ENCODE measurements around the gene TMPRSS3.

The TMPRSS3 gene

DNA sequence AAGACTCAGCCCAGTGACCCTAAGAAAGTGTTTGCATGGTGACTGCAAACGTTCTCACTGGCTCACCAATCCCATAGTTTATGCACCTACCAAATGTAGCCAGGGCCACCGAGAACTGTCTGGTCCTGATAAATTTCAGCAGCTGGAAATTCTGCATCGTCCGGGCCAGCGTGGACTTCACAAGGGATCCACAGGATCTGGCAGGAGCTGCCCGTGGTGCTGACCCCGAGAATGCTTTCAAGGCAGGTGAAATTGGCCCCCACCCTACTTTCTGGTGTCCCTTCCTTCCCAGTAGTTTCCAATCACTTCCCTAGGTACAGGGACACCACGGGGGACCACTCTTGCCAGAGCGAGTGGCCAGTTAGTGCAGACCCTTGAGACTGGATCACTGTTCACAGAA is 34.0 kb upstream of the TMPRSS3 start:
- Histone ChIP-seq H3K9me3 (ENCODE audit: control insufficient read depth, low read length) (no peaks in the 10 kb centered on the region), H3K4me1 (ENCODE audit: control insufficient read depth, insufficient read depth, low read length) (no peaks in the 10 kb centered on the region)
- 52 to 55% methylated on average over 9 of the region's 9 CpGs for WGBS, 2 experiments

DNA sequence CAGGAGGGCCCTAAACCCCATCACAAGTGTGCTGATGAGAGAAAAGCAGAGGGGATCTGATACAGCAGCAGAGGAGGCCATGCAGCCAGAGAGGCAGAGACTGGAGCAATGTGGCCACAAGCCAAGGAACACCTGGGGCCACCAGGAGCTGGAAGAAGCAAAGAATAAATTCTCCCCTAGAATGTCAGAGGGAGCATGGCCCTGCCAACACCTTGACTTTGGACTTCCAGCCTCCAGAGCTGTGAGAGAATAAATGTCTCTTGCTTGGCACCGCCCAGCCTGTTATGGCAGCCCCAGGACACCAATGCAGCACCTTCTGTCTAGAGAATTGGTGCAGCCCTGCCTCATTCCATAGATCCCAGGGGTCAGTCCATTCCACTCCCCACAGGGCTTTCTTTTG is 33.2 kb upstream of the TMPRSS3 start:
- Histone ChIP-seq H3K27ac (ENCODE audit: insufficient read depth, low read depth, low read length, poor library complexity, severe bottlenecking) (no peak overlapping the region), H3K27me3 (ENCODE audit: control insufficient read depth, insufficient read depth, low read length, poor library complexity, severe bottlenecking) (no peaks in the 10 kb centered on the region), H3K9me3 (ENCODE audit: control insufficient read depth, low read length) (no peaks in the 10 kb centered on the region), H3K4me1 (ENCODE audit: control insufficient read depth, insufficient read depth, low read length) (no peaks in the 10 kb centered on the region), H3K36me3 (ENCODE audit: control insufficient read depth, insufficient read depth, low read length) (no peaks in the 10 kb centered on the region), H3K4me3 (ENCODE audit: insufficient read depth, low read depth, low read length) (no peak overlapping the region)
- WGBS, 2 experiments = 91 to 94% methylated on average over 1 of the region's 1 CpG

More for the DNA sequence above, 34.0 kb upstream of the TMPRSS3 start:
- Histone ChIP-seq H3K27ac (ENCODE audit: insufficient read depth, low read depth, low read length, poor library complexity, severe bottlenecking) (no peak overlapping the region), H3K36me3 (ENCODE audit: control insufficient read depth, insufficient read depth, low read length) (no peaks in the 10 kb centered on the region), H3K4me3 (ENCODE audit: insufficient read depth, low read depth, low read length) (no peak overlapping the region), H3K27me3 (ENCODE audit: control insufficient read depth, insufficient read depth, low read length, poor library complexity, severe bottlenecking) (no peaks in the 10 kb centered on the region)

DNA sequence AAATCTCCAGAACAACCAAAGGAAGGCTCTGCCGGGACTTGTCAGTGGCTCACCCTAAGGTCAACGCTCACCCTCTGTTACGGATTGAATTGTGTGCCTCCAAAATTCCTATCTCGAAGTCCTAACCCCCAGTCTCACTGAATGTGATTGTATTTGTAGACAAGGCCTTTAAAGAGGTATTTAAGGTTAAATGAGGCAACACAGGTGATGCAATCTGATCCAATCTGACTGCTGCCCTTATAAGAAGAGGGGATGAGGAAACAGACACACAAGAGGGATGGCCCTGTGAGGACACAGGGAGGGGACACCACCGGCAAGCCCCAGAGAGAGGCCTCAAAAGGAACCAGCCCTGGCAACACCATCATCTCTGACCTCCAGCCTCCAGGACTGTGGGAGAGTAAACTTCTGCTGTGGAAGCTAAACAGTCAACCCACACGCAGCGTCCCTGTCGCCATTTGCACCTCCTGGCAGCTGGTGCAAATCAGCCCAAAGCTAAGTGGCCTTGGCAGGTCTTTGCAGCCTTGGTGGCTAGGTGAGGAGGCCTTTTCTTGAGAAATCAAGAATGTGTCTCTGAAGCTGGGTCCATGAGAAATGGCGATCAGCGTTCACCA is 32.1 kb upstream of the TMPRSS3 start:
- H3K36me3 ChIP-seq (ENCODE audit: control insufficient read depth, insufficient read depth, low read length) = no peaks in the 10 kb centered on the region
- 93 to 94% methylated on average over 10 of the region's 10 CpGs for WGBS, 2 experiments
- H3K27me3 ChIP-seq (ENCODE audit: control insufficient read depth, insufficient read depth, low read length, poor library complexity, severe bottlenecking) = no peaks in the 10 kb centered on the region
- H3K9me3 ChIP-seq (ENCODE audit: control insufficient read depth, low read length) = no peaks in the 10 kb centered on the region
- no peak overlapping the region for H3K4me3 ChIP-seq (ENCODE audit: insufficient read depth, low read depth, low read length)
- no peaks in the 10 kb centered on the region for H3K4me1 ChIP-seq (ENCODE audit: control insufficient read depth, insufficient read depth, low read length)
- H3K27ac ChIP-seq (ENCODE audit: insufficient read depth, low read depth, low read length, poor library complexity, severe bottlenecking) = no peak overlapping the region

GRCh38 chr21:42426876-42427480 is 31.1 kb upstream of the TMPRSS3 start:
- H3K9me3 ChIP-seq (ENCODE audit: control insufficient read depth, low read length) = no peaks in the 10 kb centered on the region
- no peak overlapping the region for H3K27ac ChIP-seq (ENCODE audit: insufficient read depth, low read depth, low read length, poor library complexity, severe bottlenecking)
- no peaks in the 10 kb centered on the region for H3K27me3 ChIP-seq (ENCODE audit: control insufficient read depth, insufficient read depth, low read length, poor library complexity, severe bottlenecking)
- H3K36me3 ChIP-seq (ENCODE audit: control insufficient read depth, insufficient read depth, low read length) = no peaks in the 10 kb centered on the region
- H3K4me1 ChIP-seq (ENCODE audit: control insufficient read depth, insufficient read depth, low read length) = no peaks in the 10 kb centered on the region
- H3K4me3 ChIP-seq (ENCODE audit: insufficient read depth, low read depth, low read length) = no peak overlapping the region
- WGBS, 2 experiments = 88% methylated on average over 10 of the region's 10 CpGs

- H3K27me3 ChIP-seq (ENCODE audit: control insufficient read depth, insufficient read depth, low read length, poor library complexity, severe bottlenecking) = no peaks in the 10 kb centered on the region
- no peaks in the 10 kb centered on the region for H3K36me3 ChIP-seq (ENCODE audit: control insufficient read depth, insufficient read depth, low read length)
- WGBS, 2 experiments = 87 to 88% methylated on average over 7 of the region's 7 CpGs
These were observed 30.6 kb upstream of the TMPRSS3 start for GRCh38 chr21:42426424-42426823.

GRCh38 chr21:42425591-42425990 is 29.7 kb upstream of the TMPRSS3 start:
- H3K4me1 ChIP-seq (ENCODE audit: control insufficient read depth, insufficient read depth, low read length) = no peaks in the 10 kb centered on the region
- no peak overlapping the region for H3K27ac ChIP-seq (ENCODE audit: insufficient read depth, low read depth, low read length, poor library complexity, severe bottlenecking)
- H3K27me3 ChIP-seq (ENCODE audit: control insufficient read depth, insufficient read depth, low read length, poor library complexity, severe bottlenecking) = no peaks in the 10 kb centered on the region
- no peak overlapping the region for H3K4me3 ChIP-seq (ENCODE audit: insufficient read depth, low read depth, low read length)
- H3K9me3 ChIP-seq (ENCODE audit: control insufficient read depth, low read length) = no peaks in the 10 kb centered on the region
- H3K36me3 ChIP-seq (ENCODE audit: control insufficient read depth, insufficient read depth, low read length) = no peaks in the 10 kb centered on the region
- 91 to 92% methylated on average over 4 of the region's 4 CpGs for WGBS, 2 experiments

More at GRCh38 chr21:42426424-42426823, 30.6 kb upstream of the TMPRSS3 start:
- no peak overlapping the region for H3K27ac ChIP-seq (ENCODE audit: insufficient read depth, low read depth, low read length, poor library complexity, severe bottlenecking)
- no peaks in the 10 kb centered on the region for H3K4me1 ChIP-seq (ENCODE audit: control insufficient read depth, insufficient read depth, low read length)
- no peaks in the 10 kb centered on the region for H3K9me3 ChIP-seq (ENCODE audit: control insufficient read depth, low read length)
- no peak overlapping the region for H3K4me3 ChIP-seq (ENCODE audit: insufficient read depth, low read depth, low read length)

DNA sequence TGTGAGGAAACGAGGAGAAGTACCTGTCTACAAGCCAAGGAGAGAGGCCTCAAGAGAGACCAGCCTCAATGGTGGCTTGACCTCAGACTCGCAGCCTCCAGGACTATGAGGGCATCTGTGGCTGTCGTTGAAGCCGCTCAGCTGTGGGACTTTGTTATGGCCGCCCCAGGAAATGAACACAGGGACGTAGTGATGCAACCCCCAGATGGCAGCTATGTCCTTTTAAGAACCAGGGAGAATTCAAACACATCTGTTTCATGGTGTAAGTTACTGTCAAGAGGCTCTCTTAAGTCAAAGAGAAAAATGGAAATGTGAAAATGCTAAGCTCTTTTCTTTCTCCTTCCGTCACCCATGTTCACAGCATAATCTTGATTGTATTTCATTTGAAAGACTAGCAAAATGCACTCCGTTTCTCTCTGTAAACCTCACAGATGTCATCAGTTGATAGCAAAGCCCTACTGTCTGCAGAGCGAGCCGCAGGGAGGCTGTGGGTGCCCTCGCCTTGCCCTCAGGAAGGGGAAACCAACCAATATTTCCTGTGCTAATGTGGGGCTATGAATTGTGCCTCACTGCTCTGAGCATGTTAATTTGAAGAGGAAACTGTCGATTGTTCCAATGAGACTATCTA is 29.2 kb upstream of the TMPRSS3 start:
- Histone ChIP-seq H3K4me1 (ENCODE audit: control insufficient read depth, insufficient read depth, low read length) (no peaks in the 10 kb centered on the region), H3K9me3 (ENCODE audit: control insufficient read depth, low read length) (no peaks in the 10 kb centered on the region), H3K4me3 (ENCODE audit: insufficient read depth, low read depth, low read length) (no peak overlapping the region), H3K27ac (ENCODE audit: insufficient read depth, low read depth, low read length, poor library complexity, severe bottlenecking) (no peak overlapping the region), H3K27me3 (ENCODE audit: control insufficient read depth, insufficient read depth, low read length, poor library complexity, severe bottlenecking) (no peaks in the 10 kb centered on the region), H3K36me3 (ENCODE audit: control insufficient read depth, insufficient read depth, low read length) (no peaks in the 10 kb centered on the region)
- 90 to 93% methylated on average over 12 of the region's 12 CpGs for WGBS, 2 experiments

DNA sequence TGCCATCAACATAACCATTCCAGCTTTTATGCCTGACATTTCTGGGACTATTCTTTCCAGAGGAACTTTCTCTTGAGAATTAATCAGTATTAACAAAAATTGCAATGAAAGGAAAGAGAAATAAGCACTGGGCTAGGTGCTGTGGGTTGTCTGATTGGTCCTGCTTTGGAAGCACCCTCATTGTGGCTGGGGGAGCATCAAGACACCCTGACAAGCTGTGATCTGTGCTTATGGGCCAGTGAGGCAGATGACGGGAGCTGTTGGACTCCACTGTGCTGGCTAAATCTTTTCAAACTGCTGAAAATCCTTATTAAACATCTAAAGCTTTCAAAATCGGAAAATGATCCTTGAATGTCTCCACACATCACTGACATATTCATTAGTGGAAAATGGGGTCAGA is 27.8 kb upstream of the TMPRSS3 start:
- H3K27ac ChIP-seq (ENCODE audit: insufficient read depth, low read depth, low read length, poor library complexity, severe bottlenecking) = no peak overlapping the region
- H3K36me3 ChIP-seq (ENCODE audit: control insufficient read depth, insufficient read depth, low read length) = no peaks in the 10 kb centered on the region
- WGBS, 2 experiments = 92% methylated on average over 2 of the region's 2 CpGs
- H3K9me3 ChIP-seq (ENCODE audit: control insufficient read depth, low read length) = no peaks in the 10 kb centered on the region
- no peaks in the 10 kb centered on the region for H3K27me3 ChIP-seq (ENCODE audit: control insufficient read depth, insufficient read depth, low read length, poor library complexity, severe bottlenecking)
- H3K4me3 ChIP-seq (ENCODE audit: insufficient read depth, low read depth, low read length) = no peak overlapping the region
- no peaks in the 10 kb centered on the region for H3K4me1 ChIP-seq (ENCODE audit: control insufficient read depth, insufficient read depth, low read length)

DNA sequence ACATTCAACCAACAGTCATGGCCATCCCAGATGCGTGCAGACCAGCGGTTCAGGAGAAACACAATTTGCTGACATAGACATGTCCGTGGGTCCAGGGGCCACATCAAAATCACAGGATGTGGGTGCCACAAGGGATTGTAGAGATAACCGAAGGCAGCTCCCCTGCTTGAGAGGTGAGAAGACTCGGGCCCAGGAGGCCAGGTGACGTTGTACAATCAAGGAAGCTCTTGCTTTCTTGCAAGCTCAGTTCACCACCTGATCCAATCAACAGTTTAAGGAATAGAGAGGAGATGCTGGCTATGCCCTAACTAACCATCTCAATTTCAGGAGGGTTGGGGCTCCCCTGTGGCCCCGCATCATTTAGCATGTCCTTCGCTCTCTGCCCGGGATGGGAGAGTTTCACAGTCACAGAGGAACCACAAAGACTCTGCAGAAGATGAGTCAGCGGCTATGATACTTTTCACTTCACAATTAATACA is 27.4 kb upstream of the TMPRSS3 start:
- Histone ChIP-seq H3K27ac (ENCODE audit: insufficient read depth, low read depth, low read length, poor library complexity, severe bottlenecking) (no peak overlapping the region), H3K9me3 (ENCODE audit: control insufficient read depth, low read length) (no peaks in the 10 kb centered on the region), H3K4me1 (ENCODE audit: control insufficient read depth, insufficient read depth, low read length) (no peaks in the 10 kb centered on the region), H3K36me3 (ENCODE audit: control insufficient read depth, insufficient read depth, low read length) (no peaks in the 10 kb centered on the region), H3K27me3 (ENCODE audit: control insufficient read depth, insufficient read depth, low read length, poor library complexity, severe bottlenecking) (no peaks in the 10 kb centered on the region), H3K4me3 (ENCODE audit: insufficient read depth, low read depth, low read length) (no peak overlapping the region)
- WGBS, 2 experiments = 86 to 89% methylated on average over 10 of the region's 10 CpGs

DNA sequence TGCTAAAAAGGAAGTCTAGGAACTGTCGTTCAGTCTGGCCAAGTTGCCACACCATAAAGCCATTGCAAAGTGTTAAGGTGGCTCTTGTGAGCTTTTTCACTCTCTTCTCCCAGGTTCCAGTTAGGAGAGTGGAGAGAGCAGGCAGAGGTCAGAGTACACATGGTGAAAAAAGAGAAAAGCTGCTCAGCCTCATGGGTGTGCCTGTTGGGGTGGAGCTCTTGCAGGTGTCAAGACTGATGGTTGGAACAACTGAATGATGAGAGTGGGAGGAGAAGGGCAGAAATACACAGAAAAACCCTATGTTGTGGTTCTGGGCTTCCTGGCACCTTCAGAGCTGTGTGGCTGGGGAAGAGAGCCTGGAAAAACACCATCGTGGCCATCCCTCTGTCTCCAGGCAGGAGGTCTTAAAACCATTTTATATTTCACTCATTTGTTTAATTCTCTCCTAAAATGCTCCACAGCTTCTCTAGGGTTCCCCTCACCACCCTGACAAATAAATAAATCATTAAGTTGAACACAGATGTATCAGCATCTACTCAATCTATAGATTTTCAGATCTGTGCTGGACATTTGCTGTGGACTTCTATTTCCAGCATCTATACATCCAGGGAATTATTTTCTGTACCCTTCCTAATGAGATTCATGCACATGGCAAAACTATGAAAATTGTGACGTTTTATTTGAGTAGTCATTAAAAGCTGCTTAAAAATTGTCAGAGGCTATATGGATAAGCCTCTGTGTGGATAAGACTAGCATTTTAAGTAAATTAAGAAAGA is 25.4 kb upstream of the TMPRSS3 start:
- Histone ChIP-seq H3K36me3 (ENCODE audit: control insufficient read depth, insufficient read depth, low read length) (no peaks in the 10 kb centered on the region), H3K27ac (ENCODE audit: insufficient read depth, low read depth, low read length, poor library complexity, severe bottlenecking) (no peak overlapping the region), H3K9me3 (ENCODE audit: control insufficient read depth, low read length) (no peaks in the 10 kb centered on the region), H3K27me3 (ENCODE audit: control insufficient read depth, insufficient read depth, low read length, poor library complexity, severe bottlenecking) (no peaks in the 10 kb centered on the region), H3K4me3 (ENCODE audit: insufficient read depth, low read depth, low read length) (no peak overlapping the region), H3K4me1 (ENCODE audit: control insufficient read depth, insufficient read depth, low read length) (no peaks in the 10 kb centered on the region)
- 87 to 94% methylated on average over 3 of the region's 3 CpGs for WGBS, 2 experiments
